Uterus (tissue), 4 donors: ENCODE measurements around the gene TESK2. TPM values are rescaled to one million over a fixed set of nuclear protein-coding genes. Genes with fewer than 3 reads are reported as not detected.
"Not testable (repeated sequence)": the region's sequence is repeated elsewhere in the genome, so short reads cannot be mapped to it uniquely, and the experiment has no call there.

Source experiments
- DNase-seq, 2 donors: peaks; one replicate each; pipeline ENCODE4 v3.0.0-alpha.2; 2019 to 2020
- H3K27ac ChIP-seq, 2 donors: fragments of 200-600 bp; sonication (generic); 1 replicate in 1 of 2; 2 replicates in 1 of 2; pipeline ENCODE4 v1.5.1; 2016 to 2018
- H3K27me3 ChIP-seq, 2 donors: fragments of 200-600 bp; sonication (generic); one replicate each; pipeline ENCODE4 v1.5.1; 2018 to 2019; ENCODE audit warnings: control low read depth in 1 of 2
- H3K36me3 ChIP-seq, 2 donors: fragments of 200-600 bp; sonication (generic); one replicate each; pipeline ENCODE4 v1.5.1; 2019; ENCODE audit warnings: control low read depth in 1 of 2
- H3K4me1 ChIP-seq, 2 donors: fragments of 200-600 bp; sonication (generic); one replicate each; pipeline ENCODE4 v1.5.1; 2018 to 2019; ENCODE audit warnings: control low read depth in 1 of 2
- H3K4me3 ChIP-seq, 2 donors: fragments of 200-600 bp; sonication (generic); 1 replicate in 1 of 2; 2 replicates in 1 of 2; pipeline ENCODE4 v1.5.1; 2018 to 2019; ENCODE audit warnings: mild to moderate bottlenecking in 1 of 2
- H3K9me3 ChIP-seq, 2 donors: fragments of 200-600 bp; sonication (generic); one replicate each; pipeline ENCODE4 v1.5.1; 2019; ENCODE audit warnings: control low read depth in 1 of 2
- CTCF ChIP-seq, 4 experiments: fragments of 200-600 bp in 2 of 4; fragments of 450-650 bp in 2 of 4; sonication (generic) in 2 of 4; IDR thresholded peaks; one replicate each; pipeline ENCODE4 v1.5.1; 2016 to 2019; ENCODE audit warnings: antibody characterized with exemption in 4 of 4, mild to moderate bottlenecking in 2 of 4, moderate library complexity in 1 of 4
- POLR2A ChIP-seq, 2 donors: fragments of 450-650 bp; IDR thresholded peaks; one replicate each; pipeline ENCODE4 v1.6.1; 2016; ENCODE audit warnings: antibody characterized with exemption in 2 of 2, mild to moderate bottlenecking in 1 of 2, moderate library complexity in 1 of 2
- intact Hi-C: fragments of 100-400 bp; cut with DNase I; formaldehyde crosslinking; loops from one replicate; pipeline ENCODE4 v1.15.1; 2023; ENCODE audit warnings: low total_unique reads
- total RNA-seq, 4 donors: library from RNA; depleted of rRNA in 3 of 4; stranded (reverse); fragments of >200 nt in 3 of 4; gene quantifications; one replicate each; pipeline versions ENCODE4 v1.1.0 to v1.2.4, GENCODE V29; 2014 to 2023
- donor health status: DM: yes; HTN: yes; CAD: no.

The TESK2 gene
- total RNA-seq, 4 donors from 2014 or later: 0.29 to 7.5 (median 2.1) TPM

- TF ChIP-seq POLR2A (IDR thresholded peaks at IDR 0.05) (no peak), CTCF (IDR thresholded peaks at IDR 0.05) (no peak)
- H3K4me1 ChIP-seq: peaks cover 0 to 9% of the 10 kb centered on the region in 2 donors
- no peak overlapping the region for H3K27ac ChIP-seq
- H3K36me3 ChIP-seq: no peaks in the 10 kb centered on the region
- no peak for DNase-seq
- no peaks in the 10 kb centered on the region for H3K27me3 ChIP-seq
- no peaks in the 10 kb centered on the region for H3K9me3 ChIP-seq
- no peak overlapping the region for H3K4me3 ChIP-seq
- intact Hi-C loops: no loop called here
These were observed 126.7 kb downstream of the TESK2 start for GRCh38 chr1:45364294-45364693.

GRCh38 chr1:45360981-45361380 is 130.0 kb downstream of the TESK2 start:
- peak overlapping the region; percentile 66 to 88 for H3K27ac ChIP-seq
- peak; percentile 38 to 60 for DNase-seq
- intact Hi-C loops, H3K9me3 ChIP-seq, H3K27me3 ChIP-seq, H3K4me1 ChIP-seq, H3K36me3 ChIP-seq: not testable (repeated sequence)
- TF ChIP-seq CTCF (IDR thresholded peaks at IDR 0.05): peak in 1 of 4 experiments; percentile 13
- H3K4me3 ChIP-seq: peak overlapping the region in 1 of 2 donors; percentile 10

DNA sequence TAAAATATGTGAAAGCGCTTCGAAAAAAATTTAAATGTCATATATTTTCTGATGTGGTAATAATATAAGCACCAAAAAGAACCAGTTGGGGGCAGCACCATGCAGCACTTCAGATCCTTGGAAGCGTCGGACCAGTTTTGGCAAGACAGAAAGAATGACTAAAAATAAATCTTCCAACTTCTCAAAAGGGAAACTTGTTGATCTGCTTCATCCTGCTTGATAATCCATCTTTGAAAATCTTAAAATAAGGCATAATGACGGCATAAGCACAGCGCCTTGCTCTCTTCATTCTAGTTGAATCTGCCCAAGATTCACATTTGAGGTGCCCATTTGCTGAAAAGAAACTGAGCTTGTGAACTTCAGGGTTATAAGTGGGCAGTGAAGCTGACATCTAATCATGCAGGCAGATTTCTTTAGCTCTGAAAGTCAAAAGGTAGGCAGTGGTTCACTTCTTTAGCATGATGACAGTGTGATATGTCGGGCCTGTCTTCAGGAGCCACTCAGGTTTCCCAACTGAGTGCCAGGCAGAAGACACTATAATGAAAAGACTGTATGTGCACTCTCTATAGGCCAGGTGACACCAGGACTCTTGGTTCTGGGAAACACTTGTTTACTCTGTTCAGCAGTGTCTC is 131.0 kb downstream of the TESK2 start:
- Histone ChIP-seq H3K4me3 (no peak overlapping the region), H3K36me3 (no peaks in the 10 kb centered on the region), H3K9me3 (no peaks in the 10 kb centered on the region), H3K27me3 (no peaks in the 10 kb centered on the region), H3K4me1 (peaks cover 0 to 9% of the 10 kb centered on the region in 2 donors), H3K27ac (peak overlapping the region; percentile 66 to 88)
- intact Hi-C loops: loop anchor here (10.0 kb wide), 1 partner anchor 205 kb away; no protein-coding TSS in a partner anchor
- DNase-seq: peak; percentile 64 to 74
- no peak for TF ChIP-seq POLR2A (IDR thresholded peaks at IDR 0.05)
- TF ChIP-seq CTCF (IDR thresholded peaks at IDR 0.05): peak; percentile 66 to 82 (median 72)

- no peaks in the 10 kb centered on the region for H3K9me3 ChIP-seq
- intact Hi-C loops: loop anchor here (10.0 kb wide), 1 partner anchor 209 kb away; no protein-coding TSS in a partner anchor
These were observed 134.8 kb downstream of the TESK2 start for GRCh38 chr1:45356186-45356585.

More at GRCh38 chr1:45356186-45356585, 134.8 kb downstream of the TESK2 start:
- no peak overlapping the region for H3K27ac ChIP-seq
- H3K4me3 ChIP-seq: no peak overlapping the region
- no peaks in the 10 kb centered on the region for H3K36me3 ChIP-seq
- TF ChIP-seq POLR2A (IDR thresholded peaks at IDR 0.05): no peak
- no peak for TF ChIP-seq CTCF (IDR thresholded peaks at IDR 0.05)
- no peak for DNase-seq
- H3K4me1 ChIP-seq: peaks cover 0 to 9% of the 10 kb centered on the region in 2 donors
- no peaks in the 10 kb centered on the region for H3K27me3 ChIP-seq
